ENCODE measurements around the gene CDK5RAP2.

Gene CDK5RAP2

GRCh38 chr9:120396418-120396817, 183.5 kb downstream of the CDK5RAP2 start:
- peak overlapping the region; percentile 47 for H3K27ac Mint-ChIP-seq
- H3K4me1 Mint-ChIP-seq (ENCODE audit: low read depth), result peaks cover 44% of the 10 kb centered on the region
- no peak overlapping the region for H3K4me3 Mint-ChIP-seq
- H3K27me3 Mint-ChIP-seq, result no peaks in the 10 kb centered on the region
- H3K36me3 Mint-ChIP-seq (ENCODE audit: low read depth), result peaks cover 80% of the 10 kb centered on the region
- no peaks in the 10 kb centered on the region for H3K9me3 Mint-ChIP-seq

- Mint-ChIP-seq H3K4me3 (no peak overlapping the region), H3K36me3 (ENCODE audit: low read depth) (peaks cover 82% of the 10 kb centered on the region), H3K4me1 (ENCODE audit: low read depth) (peaks cover 44% of the 10 kb centered on the region), H3K27me3 (no peaks in the 10 kb centered on the region), H3K9me3 (no peaks in the 10 kb centered on the region), H3K27ac (no peak overlapping the region)
Measured at GRCh38 chr9:120395376-120395775, 184.6 kb downstream of the CDK5RAP2 start.

- Mint-ChIP-seq H3K36me3 (ENCODE audit: low read depth) (peaks cover 71% of the 10 kb centered on the region), H3K27ac (peak overlapping the region; percentile 96), H3K4me1 (ENCODE audit: low read depth) (peaks cover 44% of the 10 kb centered on the region), H3K27me3 (no peaks in the 10 kb centered on the region), H3K9me3 (no peaks in the 10 kb centered on the region), H3K4me3 (peak overlapping the region; percentile 71)
Measured at GRCh38 chr9:120394058-120394669, 185.8 kb downstream of the CDK5RAP2 start.

- Mint-ChIP-seq H3K4me3 (peak overlapping the region; percentile 71), H3K27me3 (no peaks in the 10 kb centered on the region), H3K27ac (peak overlapping the region; percentile 96), H3K36me3 (ENCODE audit: low read depth) (peaks cover 71% of the 10 kb centered on the region), H3K4me1 (ENCODE audit: low read depth) (peaks cover 44% of the 10 kb centered on the region), H3K9me3 (no peaks in the 10 kb centered on the region)
Measured at GRCh38 chr9:120393386-120394057, 186.4 kb downstream of the CDK5RAP2 start.

- Mint-ChIP-seq H3K4me3 (no peak overlapping the region), H3K36me3 (ENCODE audit: low read depth) (peaks cover 69% of the 10 kb centered on the region), H3K9me3 (no peaks in the 10 kb centered on the region), H3K27me3 (no peaks in the 10 kb centered on the region), H3K4me1 (ENCODE audit: low read depth) (peaks cover 41% of the 10 kb centered on the region), H3K27ac (no peak overlapping the region)
Measured at GRCh38 chr9:120392711-120393110, 187.3 kb downstream of the CDK5RAP2 start.

- Mint-ChIP-seq H3K4me1 (ENCODE audit: low read depth) (peaks cover 38% of the 10 kb centered on the region), H3K9me3 (no peaks in the 10 kb centered on the region), H3K27me3 (no peaks in the 10 kb centered on the region), H3K36me3 (ENCODE audit: low read depth) (peaks cover 67% of the 10 kb centered on the region), H3K4me3 (no peak overlapping the region), H3K27ac (no peak overlapping the region)
Measured at GRCh38 chr9:120392245-120392644, 187.7 kb downstream of the CDK5RAP2 start.

GRCh38 chr9:120391691-120392090, 188.3 kb downstream of the CDK5RAP2 start:
- no peaks in the 10 kb centered on the region for H3K9me3 Mint-ChIP-seq
- H3K27me3 Mint-ChIP-seq, result no peaks in the 10 kb centered on the region
- H3K36me3 Mint-ChIP-seq (ENCODE audit: low read depth), result peaks cover 62% of the 10 kb centered on the region
- no peak overlapping the region for H3K4me3 Mint-ChIP-seq
- no peak overlapping the region for H3K27ac Mint-ChIP-seq
- peaks cover 34% of the 10 kb centered on the region for H3K4me1 Mint-ChIP-seq (ENCODE audit: low read depth)

- Mint-ChIP-seq H3K9me3 (no peaks in the 10 kb centered on the region), H3K27me3 (no peaks in the 10 kb centered on the region), H3K36me3 (ENCODE audit: low read depth) (peaks cover 54% of the 10 kb centered on the region), H3K4me1 (ENCODE audit: low read depth) (peaks cover 25% of the 10 kb centered on the region), H3K27ac (no peak overlapping the region), H3K4me3 (no peak overlapping the region)
Measured at GRCh38 chr9:120390637-120391190, 189.3 kb downstream of the CDK5RAP2 start.

- H3K4me1 Mint-ChIP-seq (ENCODE audit: low read depth), result peaks cover 19% of the 10 kb centered on the region
- no peak overlapping the region for H3K4me3 Mint-ChIP-seq
- H3K9me3 Mint-ChIP-seq, result no peaks in the 10 kb centered on the region
- H3K27me3 Mint-ChIP-seq, result no peaks in the 10 kb centered on the region
- no peak overlapping the region for H3K27ac Mint-ChIP-seq
- peaks cover 55% of the 10 kb centered on the region for H3K36me3 Mint-ChIP-seq (ENCODE audit: low read depth)
Measured at GRCh38 chr9:120389867-120390266, 190.1 kb downstream of the CDK5RAP2 start.

GRCh38 chr9:120389300-120389699, 190.7 kb downstream of the CDK5RAP2 start:
- Mint-ChIP-seq H3K36me3 (ENCODE audit: low read depth) (peaks cover 54% of the 10 kb centered on the region), H3K9me3 (no peaks in the 10 kb centered on the region), H3K27ac (no peak overlapping the region), H3K27me3 (no peaks in the 10 kb centered on the region), H3K4me3 (no peak overlapping the region), H3K4me1 (ENCODE audit: low read depth) (peaks cover 14% of the 10 kb centered on the region)

- H3K36me3 Mint-ChIP-seq (ENCODE audit: low read depth), result peaks cover 43% of the 10 kb centered on the region
- no peaks in the 10 kb centered on the region for H3K9me3 Mint-ChIP-seq
- no peaks in the 10 kb centered on the region for H3K27me3 Mint-ChIP-seq
- no peak overlapping the region for H3K4me3 Mint-ChIP-seq
- H3K27ac Mint-ChIP-seq, result no peak overlapping the region
- H3K4me1 Mint-ChIP-seq (ENCODE audit: low read depth), result peaks cover 3% of the 10 kb centered on the region
Measured at GRCh38 chr9:120388003-120388855, 191.7 kb downstream of the CDK5RAP2 start.

- no peak overlapping the region for H3K4me3 Mint-ChIP-seq
- H3K27me3 Mint-ChIP-seq, result no peaks in the 10 kb centered on the region
- no peaks in the 10 kb centered on the region for H3K9me3 Mint-ChIP-seq
- peaks cover 35% of the 10 kb centered on the region for H3K36me3 Mint-ChIP-seq (ENCODE audit: low read depth)
- no peak overlapping the region for H3K27ac Mint-ChIP-seq
- no peaks in the 10 kb centered on the region for H3K4me1 Mint-ChIP-seq (ENCODE audit: low read depth)
Measured at GRCh38 chr9:120387257-120388002, 192.5 kb downstream of the CDK5RAP2 start.

GRCh38 chr9:120386390-120387131, 193.4 kb downstream of the CDK5RAP2 start:
- Mint-ChIP-seq H3K27me3 (no peaks in the 10 kb centered on the region), H3K9me3 (no peaks in the 10 kb centered on the region), H3K27ac (no peak overlapping the region), H3K4me3 (no peak overlapping the region), H3K36me3 (ENCODE audit: low read depth) (peaks cover 30% of the 10 kb centered on the region), H3K4me1 (ENCODE audit: low read depth) (no peaks in the 10 kb centered on the region)

All from stimulated activated naive CD8-positive, alpha-beta T cell treated with anti-CD3 and anti-CD28 coated beads, Interleukin-15, Interleukin-2, amounts not matched to agents 100 ng/mL and 50 ng/mL, for 24 hours (primary cell).